ENCODE measurements around the gene USP27X.

GRCh38 chrX:49862093-49862492, 17.2 kb upstream of the USP27X start:
- TF ChIP-seq POLR2A (IDR thresholded peaks at IDR 0.05) = no peak
- TF ChIP-seq CTCF (IDR thresholded peaks at IDR 0.05) = no peak
- no peak for TF ChIP-seq EP300 (IDR thresholded peaks at IDR 0.05)

Measured in tibial nerve (tissue), 4 donors.